KG1 (cell line): ENCODE data around the gene NDRG3.
"Not testable (repeated sequence)": the region's sequence is repeated elsewhere in the genome, so short reads cannot be mapped to it uniquely, and the experiment has no call there.

Source experiments
- DNase-seq: peaks from one replicate; lab custom pipeline; 2025; lab: John Stamatoyannopoulos, UW

NDRG3 gene

DNA sequence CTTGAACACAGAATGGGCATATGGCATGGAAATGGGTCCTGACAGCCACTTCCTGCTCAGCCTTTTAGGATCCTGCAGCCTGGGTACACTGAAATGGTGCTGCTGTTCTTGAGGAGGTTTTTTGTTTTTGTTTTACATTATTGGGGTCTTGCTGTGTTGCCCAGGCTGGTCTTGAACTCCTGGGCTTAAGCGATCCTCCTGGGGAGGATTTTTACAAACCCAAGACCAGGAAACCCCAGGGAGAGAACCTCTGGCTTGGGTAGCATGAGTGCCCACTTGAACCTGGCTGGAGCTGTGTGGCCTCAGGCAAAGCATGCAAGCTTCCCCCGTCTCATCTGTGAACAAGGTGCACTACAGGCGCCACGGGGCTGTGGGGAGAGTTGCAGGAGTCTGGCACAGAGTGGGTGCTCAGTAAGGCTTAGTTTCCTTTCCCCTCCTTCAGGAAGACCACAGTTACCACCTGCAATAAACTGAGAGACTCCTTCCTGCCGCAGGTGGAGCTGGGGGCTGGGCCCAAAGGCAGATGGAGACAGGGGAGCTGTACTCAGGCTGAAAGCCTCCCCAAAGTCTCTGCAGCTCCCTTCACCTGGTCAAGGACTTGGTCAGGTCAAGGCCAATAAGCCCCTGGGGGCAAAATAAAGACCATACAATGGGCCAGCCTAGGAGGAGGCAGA is 101.7 kb downstream of the NDRG3 start:
- DNase-seq: peak; percentile 67

- DNase-seq: peak; percentile 13
Observed at GRCh38 chr20:36642136-36642535, 103.8 kb downstream of the NDRG3 start.

- DNase-seq: no peak
Observed at GRCh38 chr20:36641506-36641843, 104.4 kb downstream of the NDRG3 start.

DNA sequence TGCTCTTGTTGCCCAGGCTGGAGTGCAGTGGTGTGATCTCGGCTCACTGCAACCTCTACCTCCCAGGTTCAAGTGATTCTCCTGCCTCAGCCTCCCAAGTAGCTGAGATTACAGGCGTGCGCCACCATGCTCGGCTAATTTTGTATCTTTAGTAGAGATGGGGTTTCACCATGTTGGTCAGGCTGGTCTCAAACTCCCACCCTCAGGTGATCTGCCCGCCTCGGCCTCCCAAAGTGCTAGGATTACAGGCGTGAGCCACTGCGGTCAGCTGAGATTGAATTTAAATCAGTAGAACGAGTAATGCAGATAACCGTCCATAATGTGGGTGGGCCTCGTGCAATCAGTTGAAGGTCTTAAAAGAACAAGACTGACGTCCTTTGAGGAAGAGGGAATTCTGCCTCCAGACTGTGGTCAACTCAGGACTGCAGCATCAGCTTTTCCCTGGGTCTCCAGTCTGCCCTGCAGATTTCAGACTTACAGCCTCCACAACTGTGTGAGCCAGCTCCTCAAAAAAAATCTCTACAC is 107.0 kb downstream of the NDRG3 start:
- DNase-seq: not testable (repeated sequence)

DNA sequence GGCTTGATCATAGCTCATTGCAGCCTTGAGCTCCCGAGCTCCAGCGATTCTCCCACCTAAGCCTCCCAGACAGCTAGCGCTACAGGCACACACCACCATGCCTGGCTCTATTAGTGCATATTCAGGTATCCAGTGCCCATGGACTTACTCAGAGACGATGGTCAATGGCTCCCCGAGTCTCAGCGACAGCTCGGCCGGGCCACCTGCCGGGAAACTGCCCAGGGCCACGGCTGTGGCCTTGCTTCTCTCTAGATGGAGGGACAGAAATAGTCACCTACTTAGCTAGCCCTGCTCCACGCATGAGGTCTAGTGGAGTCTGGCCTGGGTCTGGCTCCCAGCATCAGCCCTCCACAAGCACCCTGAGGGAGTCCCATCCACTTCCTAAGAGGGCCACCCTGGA is 111.5 kb downstream of the NDRG3 start:
- DNase-seq: no peak

GRCh38 chr20:36633285-36633772 is 112.6 kb downstream of the NDRG3 start:
- DNase-seq: no peak

DNA sequence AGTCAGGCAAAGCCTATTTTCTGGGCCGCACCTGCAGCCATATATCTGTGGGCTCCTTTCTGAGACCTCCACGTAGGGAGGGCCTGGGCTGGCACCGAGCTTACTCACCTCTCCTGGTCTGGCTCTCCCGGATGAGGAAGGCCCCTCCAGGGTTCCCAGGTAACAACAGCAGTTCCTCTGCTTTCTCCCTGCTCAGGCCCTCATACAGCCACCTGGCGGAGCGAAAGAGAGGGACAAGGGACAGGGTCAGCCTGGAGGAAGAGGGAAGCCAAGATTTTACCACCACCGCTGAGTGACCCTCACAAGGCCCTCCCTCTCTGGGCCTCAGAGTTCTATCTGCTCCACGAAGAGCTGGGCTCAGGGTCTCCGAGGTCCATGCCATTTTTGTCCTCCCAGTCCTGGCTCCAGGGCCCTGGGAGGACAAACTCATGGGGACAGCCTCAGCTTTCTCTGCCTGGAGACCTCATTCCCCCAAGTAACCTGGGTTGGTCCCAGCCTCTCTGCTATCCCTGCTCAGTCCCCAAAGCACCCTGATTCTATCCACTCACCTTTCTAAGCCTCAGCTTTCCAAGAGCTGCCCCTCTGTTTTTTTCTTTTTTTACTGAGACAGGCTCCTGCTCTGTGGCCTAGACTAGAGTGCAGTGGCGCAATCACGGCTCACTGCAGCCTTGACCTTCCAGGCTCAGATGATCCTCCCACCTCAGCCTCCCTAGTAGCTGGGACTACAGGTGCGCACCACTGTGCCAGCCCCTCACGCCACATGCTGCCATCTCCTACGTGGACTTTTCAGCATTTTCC is 113.2 kb downstream of the NDRG3 start:
- DNase-seq: no peak

DNA sequence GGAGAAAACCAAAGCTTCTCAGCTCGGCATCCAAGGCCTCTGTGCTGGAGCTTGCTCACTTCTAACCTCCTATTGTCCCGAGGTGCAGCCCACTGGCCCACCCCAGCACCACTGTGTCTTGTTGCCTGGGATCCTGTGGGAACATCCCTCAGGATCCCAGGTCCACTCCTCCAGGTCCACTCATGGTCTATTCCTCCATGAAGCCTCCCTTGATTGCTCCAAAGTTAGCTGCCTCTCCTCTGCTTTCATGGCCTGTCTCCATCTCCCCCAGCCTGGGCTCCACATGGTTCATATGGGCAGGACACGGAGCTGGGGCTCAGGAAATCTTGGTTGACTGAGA is 113.8 kb downstream of the NDRG3 start:
- no peak for DNase-seq

DNA sequence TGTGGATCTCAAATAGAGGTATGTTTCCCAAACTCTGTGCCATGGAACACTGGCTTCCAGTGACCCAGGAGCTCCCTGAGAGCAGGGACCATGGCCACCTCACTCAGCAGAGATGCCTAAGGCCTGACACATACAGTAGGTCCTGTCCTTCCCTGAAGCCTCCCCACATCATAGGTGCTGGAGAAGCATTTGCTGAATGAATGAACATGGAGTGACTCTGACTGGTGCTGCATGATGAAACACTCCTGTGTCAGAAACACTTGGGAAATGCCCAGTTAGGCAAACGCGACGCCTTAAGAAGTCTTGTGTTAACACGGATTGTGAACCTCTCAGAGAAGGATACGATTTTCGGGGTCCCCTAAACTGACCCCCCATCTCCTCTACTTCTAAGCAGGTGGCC is 114.2 kb downstream of the NDRG3 start:
- no peak for DNase-seq

DNA sequence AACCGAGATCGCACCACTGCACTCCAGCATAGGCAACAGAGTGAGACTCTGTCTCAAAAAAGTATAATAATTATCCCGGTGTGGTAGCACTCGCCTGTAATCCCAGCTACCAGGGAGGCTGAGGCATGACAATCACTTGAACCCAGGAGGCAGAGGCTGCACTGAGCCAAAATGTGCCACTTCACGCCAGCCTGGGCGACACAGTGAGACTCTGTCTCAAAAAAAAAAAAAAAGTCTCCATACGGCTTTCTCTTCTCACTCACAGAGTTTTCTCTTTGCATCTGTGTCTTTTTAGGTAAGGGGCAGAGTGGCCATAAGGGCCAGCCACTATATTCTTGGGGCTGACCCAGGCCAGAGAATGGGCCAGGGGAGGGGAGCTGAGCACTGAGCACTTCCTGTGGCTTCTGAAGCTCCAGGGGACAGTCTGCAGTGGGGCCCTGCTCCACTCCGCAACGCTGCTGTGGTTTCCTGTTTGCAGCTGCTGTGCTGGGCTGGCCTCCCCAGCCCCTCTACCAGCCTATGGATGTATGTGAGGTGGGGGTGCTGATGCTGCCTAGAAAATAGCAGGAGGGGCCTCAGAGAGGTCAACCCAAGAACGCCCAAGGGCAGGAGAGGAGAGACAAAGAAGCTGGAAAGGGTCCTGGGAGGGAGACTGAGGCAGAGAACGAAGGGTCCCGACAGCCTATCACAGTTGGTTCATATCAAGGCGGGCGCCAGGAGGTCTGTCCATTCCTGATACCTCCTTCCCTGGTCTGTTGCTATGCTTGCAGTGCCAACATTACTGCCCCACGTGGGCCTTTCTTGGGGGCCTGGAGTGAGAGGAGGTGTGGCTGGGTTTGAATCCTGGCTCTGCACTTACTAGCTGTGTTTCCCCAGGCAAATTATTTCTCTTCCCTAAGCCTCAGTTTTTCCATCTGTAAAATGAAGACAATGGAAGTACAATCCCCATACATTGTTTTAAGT is 115.9 kb downstream of the NDRG3 start:
- no peak for DNase-seq

GRCh38 chr20:36628076-36628475 is 117.8 kb downstream of the NDRG3 start:
- no peak for DNase-seq

- DNase-seq: no peak
Observed at GRCh38 chr20:36624944-36625324, 121.0 kb downstream of the NDRG3 start.

- no peak for DNase-seq
Observed at GRCh38 chr20:36624068-36624943, 121.6 kb downstream of the NDRG3 start.

GRCh38 chr20:36623444-36623843 is 122.4 kb downstream of the NDRG3 start:
- DNase-seq: no peak

GRCh38 chr20:36620917-36621316 is 125.0 kb downstream of the NDRG3 start:
- DNase-seq: no peak

DNA sequence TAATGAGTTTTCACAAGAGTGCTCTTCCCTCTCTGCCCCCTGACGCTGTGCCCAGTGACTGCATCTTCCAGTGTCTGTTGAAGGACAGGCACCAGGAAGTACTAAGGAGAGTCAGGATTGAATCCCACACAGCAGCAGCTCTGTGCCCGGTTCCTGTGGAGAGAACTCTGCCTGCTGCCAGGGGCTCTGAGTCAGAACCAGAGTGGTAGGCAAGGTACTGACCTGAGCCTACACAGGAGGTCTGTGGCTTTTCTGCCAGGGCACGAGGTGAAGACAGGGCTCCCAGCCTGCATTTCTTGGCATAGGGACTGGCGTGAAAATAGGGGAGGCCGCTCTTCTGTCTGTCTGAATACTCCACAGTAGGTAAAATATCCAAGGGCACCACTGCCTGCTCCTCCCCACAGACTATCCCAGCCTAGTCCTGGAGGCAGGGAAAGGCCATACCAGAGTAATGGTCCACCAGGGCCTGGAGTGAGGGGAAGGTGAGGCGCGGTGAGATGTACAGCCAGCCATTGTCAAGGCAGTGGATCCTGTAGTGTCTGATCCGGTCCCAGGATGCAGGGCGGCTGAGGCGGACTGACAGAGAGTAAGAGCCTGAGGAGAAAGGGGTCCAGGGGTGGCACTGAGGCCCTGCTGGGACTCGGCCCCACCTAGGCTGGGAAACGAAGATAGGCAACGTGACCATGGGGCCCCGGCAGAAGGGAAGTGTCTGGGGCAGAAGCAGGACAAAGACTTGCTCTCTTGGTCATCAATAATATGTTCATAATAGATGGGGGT is 130.9 kb downstream of the NDRG3 start:
- no peak for DNase-seq

- no peak for DNase-seq
Observed at GRCh38 chr20:36613974-36614373, 131.9 kb downstream of the NDRG3 start.

- DNase-seq: no peak
Observed at GRCh38 chr20:36611625-36612024, 134.3 kb downstream of the NDRG3 start.

- not testable (repeated sequence) for DNase-seq
Observed at GRCh38 chr20:36608388-36608728, 137.5 kb downstream of the NDRG3 start.

DNA sequence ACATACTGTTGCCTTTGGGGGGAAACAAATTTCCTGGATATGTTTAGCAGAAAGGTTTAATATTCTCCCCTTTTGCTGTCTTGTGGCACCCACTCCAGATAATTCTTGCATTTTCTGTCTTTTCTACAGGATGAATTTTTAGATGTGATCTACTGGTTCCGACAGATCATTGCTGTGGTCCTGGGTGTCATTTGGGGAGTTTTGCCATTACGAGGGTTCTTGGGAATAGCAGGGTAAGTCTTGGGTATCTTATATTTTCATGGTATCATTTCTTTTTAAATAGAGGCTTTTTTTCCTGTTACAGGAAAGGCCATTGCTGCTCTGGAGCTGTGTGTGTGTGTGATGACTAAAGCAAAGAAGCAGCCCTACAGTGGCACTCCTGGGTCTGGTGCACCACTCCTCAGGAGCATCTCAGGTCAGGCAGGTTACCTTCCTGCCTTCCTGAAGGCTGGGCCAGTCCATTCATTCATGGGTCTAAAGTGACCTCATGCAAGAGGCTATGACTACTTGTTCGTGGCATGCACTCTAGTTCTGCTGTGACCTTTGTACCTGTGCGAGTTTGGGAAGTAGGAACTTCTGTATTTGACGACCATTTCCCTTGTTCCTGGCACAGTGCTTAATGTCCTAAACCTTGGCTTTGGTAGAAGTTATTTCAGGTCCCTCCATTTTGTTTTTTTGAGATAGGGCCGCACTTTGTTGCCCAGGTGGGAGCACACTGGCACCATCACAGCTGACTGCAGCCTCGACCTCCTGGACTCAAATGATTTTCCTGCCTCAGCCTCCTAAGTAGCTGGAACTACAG is 138.1 kb downstream of the NDRG3 start:
- DNase-seq: no peak
